Ishikawa (cell line): ENCODE measurements around the gene HIPK4.

ENCODE experiments used
- FOXM1 ChIP-seq: IDR thresholded peaks from 2 replicates; pipeline ENCODE4 v1.6.1; 2012; ENCODE audit warnings: low read depth, borderline replicate concordance
- MAX ChIP-seq: IDR thresholded peaks from 2 replicates; pipeline ENCODE4 v1.6.1; 2012
- RAD21 ChIP-seq: IDR thresholded peaks from 2 replicates; pipeline ENCODE4 v1.6.1; 2012; ENCODE audit warnings: low read depth
- USF1 ChIP-seq: IDR thresholded peaks from 2 replicates; pipeline ENCODE4 v1.6.1; 2012

- no peak for TF ChIP-seq RAD21
- TF ChIP-seq USF1 = no peak
- no peak for TF ChIP-seq MAX
- TF ChIP-seq FOXM1 = no peak
Observed at GRCh38 chr19:40410030-40410389, 20.0 kb upstream of the HIPK4 start.
